ENCODE data around the gene ARNT2.
A peak's percentile ranks its signal among the peaks of the same experiment; 100 is the strongest.

GRCh38 chr15:80503319-80503952 lies 99.3 kb downstream of the ARNT2 start:
- TF ChIP-seq CTCF (IDR thresholded peaks at IDR 0.05) (no peak), EP300 (IDR thresholded peaks at IDR 0.05) (peak in 1 of 2 donors; percentile 39), POLR2A (IDR thresholded peaks at IDR 0.05) (no peak)
